ENCODE results near the gene SF3B3.

- TF ChIP-seq EZH2 (IDR thresholded peaks at IDR 0.05) (no peak), POLR2AphosphoS5 (IDR thresholded peaks at IDR 0.05; ENCODE audit: borderline replicate concordance, low read depth, low read length) (no peak)
These were observed 68.0 kb downstream of the SF3B3 start for GRCh38 chr16:70591615-70592014.
